Liver (tissue), 9 donors: ENCODE data around the gene DVL1. TPM values are rescaled to one million over a fixed set of nuclear protein-coding genes. Genes with fewer than 3 reads are reported as not detected.

Experiments used
- DNase-seq: peaks from one replicate; pipeline ENCODE4 v3.0.0-alpha.2; 2017; ENCODE audit warnings: low spot score
- H3K27ac ChIP-seq, 2 donors: one replicate each; pipeline ENCODE4 v1.7.0; 2013; ENCODE audit warnings: inconsistent platforms in 2 of 2, low read length in 2 of 2, control low read depth in 1 of 2, low read depth in 1 of 2, mild to moderate bottlenecking in 1 of 2
- H3K27me3 ChIP-seq, 4 donors: one replicate each; pipeline versions ENCODE4 v1.6.1 to v1.7.0; 2013; ENCODE audit warnings: low read length in 3 of 4, inconsistent platforms in 1 of 4, mild to moderate bottlenecking in 1 of 4, moderate library complexity in 1 of 4; ENCODE audit not compliant: control insufficient read depth in 4 of 4, insufficient read depth in 4 of 4
- H3K36me3 ChIP-seq, 4 donors: one replicate each; pipeline versions ENCODE4 v1.6.1 to v1.7.0; 2013; ENCODE audit warnings: low read length in 3 of 4, mild to moderate bottlenecking in 3 of 4, low read depth in 1 of 4, moderate library complexity in 1 of 4; ENCODE audit not compliant: control insufficient read depth in 4 of 4, insufficient read depth in 3 of 4
- H3K4me1 ChIP-seq, 4 donors: one replicate each; pipeline versions ENCODE4 v1.6.1 to v1.7.0; 2013; ENCODE audit warnings: low read length in 3 of 4, mild to moderate bottlenecking in 3 of 4, moderate library complexity in 1 of 4; ENCODE audit not compliant: control insufficient read depth in 4 of 4, insufficient read depth in 4 of 4
- H3K4me3 ChIP-seq, 3 donors: one replicate each; pipeline versions ENCODE4 v1.6.1 to v1.7.0; 2013; ENCODE audit warnings: low read length in 3 of 3, control low read depth in 1 of 3, low read depth in 1 of 3, mild to moderate bottlenecking in 1 of 3
- H3K9ac ChIP-seq, 2 donors: one replicate each; pipeline ENCODE4 v1.7.0; 2013; ENCODE audit warnings: low read length in 2 of 2, mild to moderate bottlenecking in 2 of 2, moderate library complexity in 2 of 2, control low read depth in 1 of 2, low read depth in 1 of 2
- H3K9me3 ChIP-seq, 4 donors: one replicate each; pipeline versions ENCODE4 v1.6.1 to v1.7.0; 2013; ENCODE audit warnings: low read length in 3 of 4; ENCODE audit not compliant: control insufficient read depth in 4 of 4
- FOXA1 ChIP-seq: IDR thresholded peaks from 2 replicates; pipeline ENCODE4 v1.6.1; 2016; ENCODE audit warnings: antibody characterized with exemption
- HNF4A ChIP-seq, 2 donors: conservative IDR thresholded peaks; 2 replicates each; pipeline ENCODE4 v1.6.1; 2016; ENCODE audit warnings: antibody characterized with exemption in 2 of 2, mild to moderate bottlenecking in 2 of 2
- JUND ChIP-seq, 2 donors: IDR thresholded peaks; 2 replicates each; pipeline ENCODE4 v1.6.1; 2016; ENCODE audit warnings: antibody characterized with exemption in 2 of 2
- NR2F2 ChIP-seq: IDR thresholded peaks from 2 replicates; pipeline ENCODE4 v1.6.1; 2016; ENCODE audit warnings: antibody characterized with exemption
- RAD21 ChIP-seq, 2 donors: IDR thresholded peaks; 2 replicates each; pipeline ENCODE4 v1.6.1; 2016; ENCODE audit warnings: antibody characterized with exemption in 2 of 2, mild to moderate bottlenecking in 2 of 2
- TAF1 ChIP-seq: conservative IDR thresholded peaks from 2 replicates; pipeline ENCODE4 v1.6.1; 2016; ENCODE audit warnings: antibody characterized with exemption, mild to moderate bottlenecking
- YY1 ChIP-seq: IDR thresholded peaks from 2 replicates; pipeline ENCODE4 v1.6.1; 2016; ENCODE audit warnings: antibody characterized with exemption, mild to moderate bottlenecking
- WGBS: extraction: QIAGEN DNeasy Blood & Tissue Kit; methylation state at CpG from one replicate; pipeline ENCODE4 v1.1.7; 2013; 5-methylcytosine and 5-hydroxymethylcytosine counted together
- polyA plus RNA-seq, 2 donors: library from polyadenylated mRNA; stranded (reverse) in 1 of 2; unstranded in 1 of 2; fragments of 200-250 nt in 1 of 2; fragments of >200 nt in 1 of 2; fragmentation: Nextera tagmentation in 1 of 2; extraction: Ambion mirVana in 1 of 2; gene quantifications; one replicate each; pipeline versions ENCODE4 v1.2.1 to v1.2.3, GENCODE V29; 2013 to 2015
- total RNA-seq, 2 donors: library from RNA; depleted of rRNA; stranded (reverse); fragments of >200 nt; gene quantifications; one replicate each; pipeline ENCODE4 v1.2.3, GENCODE V29; 2014
- TF ChIP-seq, protein P1 (sequence below): IDR thresholded peaks from 2 replicates; pipeline ENCODE4 v1.6.1; 2016; ENCODE audit warnings: antibody characterized with exemption, mild to moderate bottlenecking
- TF ChIP-seq, protein P2 (sequence below): IDR thresholded peaks from 2 replicates; pipeline ENCODE4 v1.6.1; 2016; ENCODE audit warnings: antibody characterized with exemption
- TF ChIP-seq, protein P3 (sequence below): fragments of 150-350 bp; IDR thresholded peaks from 2 replicates; pipeline ENCODE4 v1.5.1; 2017; ENCODE audit warnings: improper control_type of control experiment, low read depth, low read length; ENCODE audit not compliant: missing input control
- TF ChIP-seq, protein P4 (sequence below): IDR thresholded peaks from 2 replicates; pipeline ENCODE4 v1.6.1; 2016; ENCODE audit warnings: antibody characterized with exemption
- donor health status: healthy.
- donor health status: healthy.
- donor health status: healthy.
- donor health status: healthy.
- donor health status: healthy.

DVL1 gene
- total and polyA plus RNA-seq, 4 donors = 5.7 to 41.2 (median 24.8) TPM

DNA sequence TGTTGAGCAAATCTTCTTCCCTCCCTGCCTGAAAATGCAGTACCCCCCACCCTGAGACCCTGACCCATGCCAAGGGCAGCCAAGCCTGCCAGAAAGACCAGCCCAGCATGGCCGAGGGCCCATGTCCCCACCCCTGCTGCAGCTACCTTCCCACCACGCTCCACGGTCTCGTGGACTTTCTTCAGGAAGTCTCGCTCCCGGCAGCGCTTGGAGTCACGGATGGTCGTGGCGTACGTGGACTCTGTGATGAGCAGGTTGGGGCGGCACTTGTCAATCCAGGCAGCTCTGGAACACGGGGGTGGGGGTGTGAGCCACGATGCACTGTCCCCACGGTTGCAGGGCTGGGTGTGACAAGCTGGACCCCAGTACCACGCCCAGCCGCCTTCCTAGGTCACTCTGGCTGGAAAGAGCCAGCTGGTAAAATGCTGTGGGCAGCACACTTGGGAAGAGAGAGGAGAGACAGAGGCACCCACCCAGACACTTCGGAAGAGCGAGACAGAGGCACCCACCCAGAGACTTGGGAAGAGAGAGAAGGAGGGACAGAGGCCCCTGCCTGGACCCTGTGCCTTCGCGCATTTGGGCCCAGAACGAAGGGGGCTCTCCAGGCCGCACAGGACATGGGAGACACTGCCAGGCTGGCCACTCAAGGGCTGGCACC, 34.4 kb downstream of the DVL1 start (continued):
- TF ChIP-seq, protein P1, sequence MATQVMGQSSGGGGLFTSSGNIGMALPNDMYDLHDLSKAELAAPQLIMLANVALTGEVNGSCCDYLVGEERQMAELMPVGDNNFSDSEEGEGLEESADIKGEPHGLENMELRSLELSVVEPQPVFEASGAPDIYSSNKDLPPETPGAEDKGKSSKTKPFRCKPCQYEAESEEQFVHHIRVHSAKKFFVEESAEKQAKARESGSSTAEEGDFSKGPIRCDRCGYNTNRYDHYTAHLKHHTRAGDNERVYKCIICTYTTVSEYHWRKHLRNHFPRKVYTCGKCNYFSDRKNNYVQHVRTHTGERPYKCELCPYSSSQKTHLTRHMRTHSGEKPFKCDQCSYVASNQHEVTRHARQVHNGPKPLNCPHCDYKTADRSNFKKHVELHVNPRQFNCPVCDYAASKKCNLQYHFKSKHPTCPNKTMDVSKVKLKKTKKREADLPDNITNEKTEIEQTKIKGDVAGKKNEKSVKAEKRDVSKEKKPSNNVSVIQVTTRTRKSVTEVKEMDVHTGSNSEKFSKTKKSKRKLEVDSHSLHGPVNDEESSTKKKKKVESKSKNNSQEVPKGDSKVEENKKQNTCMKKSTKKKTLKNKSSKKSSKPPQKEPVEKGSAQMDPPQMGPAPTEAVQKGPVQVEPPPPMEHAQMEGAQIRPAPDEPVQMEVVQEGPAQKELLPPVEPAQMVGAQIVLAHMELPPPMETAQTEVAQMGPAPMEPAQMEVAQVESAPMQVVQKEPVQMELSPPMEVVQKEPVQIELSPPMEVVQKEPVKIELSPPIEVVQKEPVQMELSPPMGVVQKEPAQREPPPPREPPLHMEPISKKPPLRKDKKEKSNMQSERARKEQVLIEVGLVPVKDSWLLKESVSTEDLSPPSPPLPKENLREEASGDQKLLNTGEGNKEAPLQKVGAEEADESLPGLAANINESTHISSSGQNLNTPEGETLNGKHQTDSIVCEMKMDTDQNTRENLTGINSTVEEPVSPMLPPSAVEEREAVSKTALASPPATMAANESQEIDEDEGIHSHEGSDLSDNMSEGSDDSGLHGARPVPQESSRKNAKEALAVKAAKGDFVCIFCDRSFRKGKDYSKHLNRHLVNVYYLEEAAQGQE = no peak
- no peak for TF ChIP-seq TAF1
- TF ChIP-seq RAD21 (IDR thresholded peaks at IDR 0.05) = no peak
- TF ChIP-seq YY1 = no peak
- TF ChIP-seq JUND (IDR thresholded peaks at IDR 0.05) = no peak

DNA sequence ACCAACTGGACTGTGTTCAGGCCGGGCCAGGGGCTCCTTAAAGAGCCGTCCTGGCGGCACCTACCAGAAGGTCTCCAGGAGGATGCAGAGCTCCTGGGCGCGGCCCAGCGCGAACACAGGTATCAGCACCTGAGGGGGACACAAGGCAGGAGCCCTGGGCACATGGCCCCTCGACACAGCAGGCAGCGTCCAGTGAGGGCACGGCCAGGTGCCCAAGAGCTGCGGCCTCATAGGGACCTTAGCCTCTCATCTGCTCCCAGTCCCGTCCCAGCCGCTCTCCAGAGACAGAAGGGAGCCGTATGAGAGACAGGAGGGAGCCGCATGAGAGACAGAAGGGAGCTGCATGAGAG, 35.0 kb downstream of the DVL1 start:
- Histone ChIP-seq H3K4me1 (peaks cover 5 to 10% (median 7%) of the 10 kb centered on the region in 4 donors), H3K36me3 (peaks cover 3 to 39% (median 19%) of the 10 kb centered on the region in 4 donors), H3K27ac (no peak overlapping the region), H3K27me3 (no peaks in the 10 kb centered on the region), H3K9ac (no peak overlapping the region), H3K4me3 (no peak overlapping the region), H3K9me3 (no peaks in the 10 kb centered on the region)
- WGBS = 96% methylated on average over 15 of the region's 15 CpGs
- no peak for DNase-seq
- TF ChIP-seq, protein P2, sequence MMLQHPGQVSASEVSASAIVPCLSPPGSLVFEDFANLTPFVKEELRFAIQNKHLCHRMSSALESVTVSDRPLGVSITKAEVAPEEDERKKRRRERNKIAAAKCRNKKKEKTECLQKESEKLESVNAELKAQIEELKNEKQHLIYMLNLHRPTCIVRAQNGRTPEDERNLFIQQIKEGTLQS = no peak
- TF ChIP-seq NR2F2 (no peak), RAD21 (IDR thresholded peaks at IDR 0.05) (no peak), FOXA1 (no peak), TAF1 (no peak), HNF4A (conservative IDR thresholded peaks at IDR 0.05) (no peak)
- TF ChIP-seq, protein P1 = no peak
- TF ChIP-seq, protein P3, sequence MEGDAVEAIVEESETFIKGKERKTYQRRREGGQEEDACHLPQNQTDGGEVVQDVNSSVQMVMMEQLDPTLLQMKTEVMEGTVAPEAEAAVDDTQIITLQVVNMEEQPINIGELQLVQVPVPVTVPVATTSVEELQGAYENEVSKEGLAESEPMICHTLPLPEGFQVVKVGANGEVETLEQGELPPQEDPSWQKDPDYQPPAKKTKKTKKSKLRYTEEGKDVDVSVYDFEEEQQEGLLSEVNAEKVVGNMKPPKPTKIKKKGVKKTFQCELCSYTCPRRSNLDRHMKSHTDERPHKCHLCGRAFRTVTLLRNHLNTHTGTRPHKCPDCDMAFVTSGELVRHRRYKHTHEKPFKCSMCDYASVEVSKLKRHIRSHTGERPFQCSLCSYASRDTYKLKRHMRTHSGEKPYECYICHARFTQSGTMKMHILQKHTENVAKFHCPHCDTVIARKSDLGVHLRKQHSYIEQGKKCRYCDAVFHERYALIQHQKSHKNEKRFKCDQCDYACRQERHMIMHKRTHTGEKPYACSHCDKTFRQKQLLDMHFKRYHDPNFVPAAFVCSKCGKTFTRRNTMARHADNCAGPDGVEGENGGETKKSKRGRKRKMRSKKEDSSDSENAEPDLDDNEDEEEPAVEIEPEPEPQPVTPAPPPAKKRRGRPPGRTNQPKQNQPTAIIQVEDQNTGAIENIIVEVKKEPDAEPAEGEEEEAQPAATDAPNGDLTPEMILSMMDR = no peak
- TF ChIP-seq, protein P4, sequence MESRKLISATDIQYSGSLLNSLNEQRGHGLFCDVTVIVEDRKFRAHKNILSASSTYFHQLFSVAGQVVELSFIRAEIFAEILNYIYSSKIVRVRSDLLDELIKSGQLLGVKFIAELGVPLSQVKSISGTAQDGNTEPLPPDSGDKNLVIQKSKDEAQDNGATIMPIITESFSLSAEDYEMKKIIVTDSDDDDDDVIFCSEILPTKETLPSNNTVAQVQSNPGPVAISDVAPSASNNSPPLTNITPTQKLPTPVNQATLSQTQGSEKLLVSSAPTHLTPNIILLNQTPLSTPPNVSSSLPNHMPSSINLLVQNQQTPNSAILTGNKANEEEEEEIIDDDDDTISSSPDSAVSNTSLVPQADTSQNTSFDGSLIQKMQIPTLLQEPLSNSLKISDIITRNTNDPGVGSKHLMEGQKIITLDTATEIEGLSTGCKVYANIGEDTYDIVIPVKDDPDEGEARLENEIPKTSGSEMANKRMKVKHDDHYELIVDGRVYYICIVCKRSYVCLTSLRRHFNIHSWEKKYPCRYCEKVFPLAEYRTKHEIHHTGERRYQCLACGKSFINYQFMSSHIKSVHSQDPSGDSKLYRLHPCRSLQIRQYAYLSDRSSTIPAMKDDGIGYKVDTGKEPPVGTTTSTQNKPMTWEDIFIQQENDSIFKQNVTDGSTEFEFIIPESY = no peak
